Stimulated activated CD8-positive, alpha-beta memory T cell treated with anti-CD3 and anti-CD28 coated beads, Interleukin-15, amount 100 ng/mL, for 24 hours (primary cell): Measurements from ENCODE around the gene CTRB1.
"Not testable (repeated sequence)": the region's sequence is repeated elsewhere in the genome, so short reads cannot be mapped to it uniquely, and the experiment has no call there.

Experiments used
- DNase-seq: peaks from one replicate; pipeline ENCODE4 v3.0.0-alpha.2; 2020; ENCODE audit warnings: low read depth

CTRB1 gene

DNA sequence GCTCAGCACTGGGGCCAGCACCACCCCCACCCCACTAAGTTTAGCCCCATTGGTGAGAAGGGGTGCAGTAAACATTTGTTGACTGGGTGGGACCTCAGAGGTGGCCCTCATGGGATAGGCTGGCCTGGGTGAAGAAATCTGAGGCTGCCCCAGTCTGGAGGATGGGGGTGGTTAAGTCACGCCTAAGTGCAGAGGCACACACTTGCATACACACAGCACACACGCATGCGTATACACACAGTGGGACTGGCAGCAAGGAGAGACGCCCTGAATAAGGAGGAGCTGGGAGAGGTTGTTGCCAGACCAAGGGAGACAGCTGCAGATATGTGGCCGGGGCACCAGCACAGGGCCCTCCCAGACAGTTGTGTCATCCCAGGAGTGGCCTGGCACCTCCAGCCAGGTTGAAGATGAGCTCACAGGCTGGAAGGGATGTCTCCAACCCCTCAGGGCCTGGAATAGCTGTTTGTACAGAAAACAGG lies 35.6 kb downstream of the CTRB1 start:
- no peak for DNase-seq

- DNase-seq, result no peak
Measured at GRCh38 chr16:75256059-75256571, 37.3 kb downstream of the CTRB1 start.

DNA sequence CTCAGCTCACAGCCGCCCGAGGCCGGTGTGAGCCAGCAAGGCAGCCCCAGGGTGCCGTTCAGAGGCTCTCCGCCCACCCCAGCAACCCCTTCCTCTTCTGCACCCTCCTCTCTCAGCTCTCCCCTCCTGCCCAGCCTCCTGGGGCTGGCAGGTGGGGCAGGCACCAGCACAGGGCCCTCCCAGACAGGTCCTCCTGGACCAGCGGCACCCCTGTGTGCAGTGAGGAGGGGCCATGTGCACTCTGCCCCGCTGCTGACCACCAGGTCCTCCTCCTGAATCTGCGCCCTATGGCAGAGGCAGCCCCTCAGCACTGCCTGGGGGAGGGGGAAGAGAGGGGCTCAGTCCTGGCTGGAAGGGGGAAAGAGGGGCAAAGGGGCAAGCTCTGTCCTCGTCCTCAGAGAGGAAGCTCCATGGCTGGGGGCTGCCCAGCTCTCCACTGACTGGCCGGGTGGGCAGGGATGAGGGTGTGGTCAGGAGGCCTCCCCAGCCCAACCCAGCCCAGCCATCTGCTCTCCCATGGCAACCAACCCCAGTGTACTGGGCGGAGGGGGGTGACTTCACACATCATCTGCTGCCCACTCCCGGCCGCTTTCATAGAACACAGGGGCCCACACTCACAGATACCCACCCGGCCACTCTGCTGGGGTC lies 38.0 kb downstream of the CTRB1 start:
- DNase-seq, result no peak

DNA sequence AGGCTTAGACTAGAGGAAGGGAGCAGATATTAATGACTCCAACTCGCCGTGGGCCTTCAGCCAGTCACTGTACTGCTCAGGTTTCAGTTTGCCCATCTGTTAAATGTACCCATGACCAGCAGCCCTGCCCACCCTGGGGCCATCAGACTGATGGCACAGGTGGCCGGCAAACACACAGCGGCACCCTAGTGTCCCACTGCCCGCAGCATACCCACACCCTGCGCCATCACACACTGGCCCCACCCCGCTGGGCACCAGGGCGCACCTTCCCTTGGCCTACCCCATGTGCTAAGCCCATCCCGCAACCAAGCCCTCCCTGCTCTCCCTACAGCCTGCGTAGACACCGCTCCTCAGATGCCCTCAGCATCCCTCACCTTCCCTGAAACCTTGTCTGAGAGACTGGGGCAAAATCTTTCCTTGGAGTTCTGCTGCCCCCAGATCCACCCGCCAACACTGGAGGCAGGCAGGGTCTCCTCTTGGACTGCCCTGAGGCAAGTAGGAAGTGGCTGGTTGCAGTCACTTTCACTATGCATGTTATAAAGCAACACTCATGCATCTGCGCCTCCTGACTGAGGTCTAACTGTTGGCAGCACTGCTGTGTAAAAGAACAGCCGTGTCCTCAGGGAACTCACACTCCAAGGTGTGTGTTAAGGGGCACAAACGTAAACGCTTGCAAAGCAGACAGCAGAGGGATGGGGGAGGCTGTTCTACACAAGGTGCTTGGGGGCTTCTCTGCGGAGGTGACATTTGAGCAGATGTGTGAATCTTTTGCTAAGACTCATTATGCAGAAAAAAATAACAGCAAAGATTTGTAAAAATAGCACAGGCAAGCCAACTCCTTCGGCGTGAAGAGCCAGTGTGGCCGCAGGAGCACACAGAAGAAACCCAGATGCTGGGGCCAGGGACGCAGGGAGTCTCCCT lies 39.4 kb downstream of the CTRB1 start:
- no peak for DNase-seq

DNA sequence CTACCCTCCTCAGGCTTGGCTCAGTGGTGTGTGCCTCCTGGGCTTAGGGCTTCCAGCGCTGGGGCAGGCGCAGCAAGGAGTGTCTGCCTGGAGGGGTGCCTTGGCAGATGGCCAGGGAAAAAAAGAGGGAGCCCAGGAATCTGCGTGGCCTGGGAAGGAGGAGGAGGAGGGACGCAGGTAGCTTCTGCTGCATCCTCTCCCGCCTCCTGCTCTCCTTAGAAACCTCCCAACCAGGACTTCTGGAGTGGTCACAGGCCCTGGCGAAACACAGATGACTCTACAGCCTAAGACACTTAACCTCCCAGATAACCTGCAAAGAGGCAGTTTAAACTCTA lies 40.0 kb downstream of the CTRB1 start:
- DNase-seq, result no peak

DNA sequence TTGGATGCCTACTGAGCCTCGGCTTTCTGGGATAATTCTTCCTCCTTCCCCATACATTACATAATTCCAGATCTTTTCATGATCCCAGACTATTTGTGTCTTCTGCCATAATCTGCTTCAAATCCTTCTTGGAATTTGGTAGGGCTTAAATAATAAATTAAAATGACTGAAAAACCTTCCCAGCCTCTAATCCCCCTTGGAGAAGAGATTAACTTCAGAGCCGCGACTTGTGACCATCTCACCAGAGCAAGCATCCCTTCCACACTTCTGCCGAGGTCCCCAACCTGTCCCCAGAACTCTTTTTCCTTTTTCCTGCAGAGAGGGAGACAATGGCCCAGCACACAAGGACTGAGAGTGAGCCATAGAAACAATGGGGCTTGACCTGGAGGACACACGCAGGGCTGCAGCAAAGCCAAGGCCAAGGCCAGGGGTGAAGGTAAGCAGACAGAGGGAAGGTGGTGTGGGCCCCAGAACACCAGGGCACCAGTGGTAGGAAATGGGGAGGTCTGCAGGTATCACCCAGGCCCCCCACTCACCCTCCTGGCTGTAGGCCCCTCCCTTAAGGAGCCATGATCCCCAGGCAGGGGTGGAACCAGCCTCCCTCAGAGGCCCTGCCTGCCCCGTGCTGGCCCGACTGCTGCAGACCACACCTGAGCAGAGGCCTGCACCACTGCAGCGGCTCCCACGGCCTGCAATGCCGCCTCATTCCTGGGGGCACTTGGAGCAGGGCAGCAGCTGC lies 42.2 kb downstream of the CTRB1 start:
- DNase-seq, result no peak

- no peak for DNase-seq
Measured at GRCh38 chr16:75261590-75262078, 42.8 kb downstream of the CTRB1 start.

GRCh38 chr16:75262104-75262799 lies 43.5 kb downstream of the CTRB1 start:
- no peak for DNase-seq

DNA sequence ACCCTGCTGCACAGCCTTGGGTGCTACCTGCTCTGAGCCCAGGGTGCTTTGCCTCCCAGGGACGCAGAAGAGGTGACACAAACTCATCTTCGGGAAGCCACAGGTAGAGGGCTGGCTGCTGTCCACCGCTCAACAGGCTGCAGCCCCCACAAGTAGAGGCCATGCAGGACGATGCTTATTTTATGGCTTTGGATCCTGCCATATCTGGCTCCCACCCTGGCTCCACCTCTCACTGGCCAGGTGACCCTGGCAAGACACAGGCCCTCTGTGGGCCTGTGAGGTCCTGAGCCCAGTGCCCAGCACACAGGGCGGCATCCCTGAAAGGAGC lies 44.0 kb downstream of the CTRB1 start:
- DNase-seq, result no peak

GRCh38 chr16:75263291-75263962 lies 44.6 kb downstream of the CTRB1 start:
- no peak for DNase-seq

- DNase-seq, result no peak
Measured at GRCh38 chr16:75263963-75264445, 45.2 kb downstream of the CTRB1 start.

DNA sequence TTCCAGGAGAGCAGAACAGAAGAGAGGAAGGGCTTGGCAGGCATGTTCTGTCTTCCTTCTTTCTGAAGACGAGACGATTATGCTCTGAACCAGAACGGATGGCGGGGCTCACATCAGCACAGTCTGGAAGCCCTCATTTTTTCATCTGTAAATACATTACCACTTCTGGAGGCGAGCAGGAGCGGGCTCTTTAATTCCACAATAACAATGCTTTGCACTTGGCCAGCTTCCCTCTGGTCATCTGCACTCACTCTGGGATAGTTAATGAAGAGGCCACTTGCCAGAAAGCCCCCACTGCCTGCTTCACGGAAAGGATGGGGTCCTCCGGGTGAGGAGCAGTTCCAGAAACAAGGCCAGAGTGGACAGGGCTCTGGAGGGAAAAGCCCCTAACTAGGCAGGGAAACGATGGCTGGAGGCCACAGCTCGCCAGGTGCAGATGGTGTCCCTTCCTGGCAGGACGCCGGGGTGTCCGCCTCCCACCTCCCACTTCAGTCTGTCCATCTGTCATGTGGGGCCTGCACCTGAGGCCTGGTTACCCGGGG lies 45.7 kb downstream of the CTRB1 start:
- no peak for DNase-seq

- DNase-seq, result no peak
Measured at GRCh38 chr16:75264999-75265910, 46.5 kb downstream of the CTRB1 start.

- no peak for DNase-seq
Measured at GRCh38 chr16:75265911-75266701, 47.3 kb downstream of the CTRB1 start.

DNA sequence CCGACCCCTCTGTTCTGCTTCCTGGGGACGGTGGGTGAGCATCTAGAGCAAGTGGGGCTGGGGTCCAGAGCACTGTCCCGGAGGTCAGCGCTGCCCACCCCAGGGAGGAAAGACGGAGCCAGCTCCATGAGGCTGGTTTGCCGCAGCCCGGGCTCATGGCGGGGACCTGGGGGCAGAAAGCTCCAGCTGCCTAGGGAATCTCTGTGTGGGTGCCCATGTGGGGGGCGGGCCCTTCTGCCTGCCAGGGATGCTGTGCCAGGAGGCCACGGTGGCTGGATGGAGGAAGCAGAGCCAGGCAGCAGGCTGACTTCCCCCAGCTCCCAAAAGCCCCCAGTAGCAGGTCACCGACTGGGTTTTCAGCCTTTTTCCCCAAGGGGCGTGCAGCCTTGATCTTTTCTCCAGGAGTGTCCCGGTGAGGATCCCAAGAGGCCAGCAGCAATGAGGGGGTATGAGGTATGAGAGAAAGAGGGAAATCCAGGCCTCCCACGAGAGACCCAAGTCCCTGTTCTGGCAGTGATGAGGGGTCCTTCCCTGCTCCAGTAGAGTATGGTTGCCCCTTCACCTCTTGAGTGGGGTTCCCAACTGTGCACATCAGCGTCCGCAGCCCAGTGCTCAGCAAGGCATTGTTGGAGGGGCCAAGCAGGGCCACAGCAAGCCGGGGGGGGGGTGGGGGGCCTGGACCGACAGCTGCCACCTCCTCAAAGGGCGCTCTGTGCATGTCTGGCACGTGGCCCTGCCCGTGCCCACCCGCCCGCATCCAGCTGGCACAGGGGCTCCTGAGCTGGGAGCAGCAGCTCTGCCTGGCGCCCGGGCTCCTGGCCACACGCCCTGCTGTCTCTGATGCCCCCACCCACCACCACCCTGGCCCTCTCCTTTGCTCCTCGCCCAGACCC lies 48.2 kb downstream of the CTRB1 start:
- no peak for DNase-seq

GRCh38 chr16:75267631-75268264 lies 49.0 kb downstream of the CTRB1 start:
- DNase-seq, result no peak

- DNase-seq, result not testable (repeated sequence)
Measured at GRCh38 chr16:75269358-75269757, 50.6 kb downstream of the CTRB1 start.
